HepG2 (cell line): ENCODE data around the gene ARL2. TPM values are rescaled to one million over a fixed set of nuclear protein-coding genes. Genes with fewer than 3 reads are reported as not detected.

ENCODE experiments used
- CCAR2 ChIP-seq: fragments of 200-400 bp; formaldehyde crosslinking; optimal IDR thresholded peaks from 2 replicates; pipeline ENCODE3; 2018; ENCODE audit warnings: low read depth, mild to moderate bottlenecking, low read length, moderate library complexity
- GPN1 ChIP-seq: sonication (generic); formaldehyde crosslinking; IDR thresholded peaks from 2 replicates; pipeline ENCODE4 v1.5.1; 2020; ENCODE audit warnings: missing genetic modification reagents, borderline replicate concordance
- HNRNPLL ChIP-seq: fragments of 200-400 bp; formaldehyde crosslinking; IDR thresholded peaks from 2 replicates; pipeline ENCODE4 v1.6.1; 2017; ENCODE audit warnings: mild to moderate bottlenecking, low read depth, low read length; ENCODE audit not compliant: poor library complexity, severe bottlenecking
- ISX ChIP-seq: sonication (generic); formaldehyde crosslinking; conservative IDR thresholded peaks from 2 replicates; pipeline ENCODE4 v1.5.0; 2020; ENCODE audit warnings: missing genetic modification reagents
- KLF6 ChIP-seq: IDR thresholded peaks from 2 replicates; pipeline ENCODE4 v1.8.0; 2016; ENCODE audit warnings: missing biosample characterization, missing genetic modification reagents
- KMT2B ChIP-seq: IDR thresholded peaks from 2 replicates; pipeline ENCODE4 v1.6.1; 2016; ENCODE audit warnings: missing genetic modification reagents, missing compliant biosample characterization
- MAFK ChIP-seq, 2 experiments: IDR thresholded peaks in 1 of 2; conservative IDR thresholded peaks in 1 of 2; 2 replicates each; pipeline ENCODE4 v1.6.1; 2011; ENCODE audit warnings: improper control_type of control experiment in 2 of 2, low read length in 2 of 2
- NR2C2 ChIP-seq: sonication (generic); formaldehyde crosslinking; IDR thresholded peaks from 2 replicates; pipeline ENCODE4 v1.4.0; 2020; ENCODE audit warnings: missing genetic modification reagents, mild to moderate bottlenecking, moderate library complexity, borderline replicate concordance
- SYNCRIP ChIP-seq: fragments of 200-400 bp; formaldehyde crosslinking; IDR thresholded peaks from 2 replicates; pipeline ENCODE4 v1.6.1; 2018; ENCODE audit warnings: mild to moderate bottlenecking, low read depth, low read length; ENCODE audit not compliant: insufficient read depth
- TBX2 ChIP-seq: sonication (generic); formaldehyde crosslinking; IDR thresholded peaks from 2 replicates; pipeline ENCODE4 v1.5.0; 2020; ENCODE audit warnings: missing genetic modification reagents, mild to moderate bottlenecking, borderline replicate concordance
- TEAD3 ChIP-seq: optimal IDR thresholded peaks from 2 replicates; pipeline ENCODE3; 2016; ENCODE audit warnings: borderline replicate concordance
- polyA plus RNA-seq, 8 experiments: library from polyadenylated mRNA; depleted of rRNA in 3 of 8; stranded (reverse) in 7 of 8; unstranded in 1 of 8; fragments of >200 nt; fragmentation: Illumina TruSeq in 4 of 8; extraction: Trizol in 4 of 8; gene quantifications; 2 replicates each; pipeline versions ENCODE4 v1.2.1 to v1.2.3, GENCODE V29; 2011 to 2016; ENCODE audit warnings: low read depth in 4 of 8, missing spikeins in 1 of 8, mixed read lengths in 1 of 8; ENCODE audit not compliant: insufficient read depth in 1 of 8
- total RNA-seq, 5 experiments: library from RNA; depleted of rRNA; stranded (reverse); fragments of >200 nt; fragmentation: Illumina TruSeq; extraction: Trizol; gene quantifications; 2 replicates each; pipeline ENCODE4 v1.2.3, GENCODE V29; 2016; ENCODE audit warnings: low read depth in 1 of 5
- TF ChIP-seq, protein P1 (sequence below): sonication (generic); formaldehyde crosslinking; IDR thresholded peaks from one replicate; pipeline ENCODE4 v1.5.1; 2020; ENCODE audit warnings: mild to moderate bottlenecking, missing genetic modification reagents; ENCODE audit errors: not compliant biosample characterization
- TF ChIP-seq, protein P2 (sequence below): sonication (generic); formaldehyde crosslinking; IDR thresholded peaks from 2 replicates; pipeline ENCODE4; 2020; ENCODE audit warnings: missing genetic modification reagents, mild to moderate bottlenecking, borderline replicate concordance
- TF ChIP-seq, protein P3 (sequence below): sonication (generic); formaldehyde crosslinking; IDR thresholded peaks from 2 replicates; pipeline ENCODE4 v1.4.0; 2020; ENCODE audit warnings: missing genetic modification reagents
- TF ChIP-seq, protein P4 (sequence below): IDR thresholded peaks from 2 replicates; pipeline ENCODE4 v1.6.1; 2016; ENCODE audit warnings: mild to moderate bottlenecking

ARL2 gene
- total and polyA plus RNA-seq, 2 of the 13 experiments (the other 11 are each of a cell fraction or from before 2014, with no cell fraction given) = 82.9 to 84.4 TPM

DNA sequence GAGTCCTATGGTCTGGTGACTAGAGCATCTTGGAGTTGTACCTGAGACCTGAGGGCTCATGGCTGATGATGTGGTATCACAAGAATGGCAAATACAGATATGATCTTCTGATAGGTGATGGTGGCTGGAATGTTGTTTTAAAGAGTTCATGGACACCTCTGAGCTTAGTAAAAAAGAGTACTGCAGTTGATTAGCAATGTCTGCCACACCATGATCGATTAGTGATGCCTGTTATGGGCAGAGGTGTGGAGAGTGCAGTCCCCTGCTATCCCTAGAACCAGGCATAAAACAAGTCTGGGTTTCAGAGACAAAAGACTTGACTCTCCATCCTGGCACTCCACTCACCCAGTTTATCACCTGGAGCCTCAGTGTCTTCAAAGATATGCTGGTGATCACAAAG, 15.8 kb upstream of the ARL2 start (continued):
- TF ChIP-seq NR2C2 (CRISPR knock-in tag) (0 out of 2 replicates have a peak, but pooled peaks have one; percentile 6), ISX (CRISPR knock-in tag) (no peak), CCAR2 (no peak), KMT2B (CRISPR knock-in tag) (0 out of 2 replicates have a peak, but pooled peaks have one; percentile 12), MAFK (conservative IDR thresholded peaks at IDR 0.05 in 1 of 2, IDR thresholded peaks at IDR 0.05 in 1 of 2; ENCODE audit: low read length in 2 of 2) (no peak), TEAD3 (CRISPR knock-in tag) (peak; percentile 59), TBX2 (CRISPR knock-in tag) (no peak), HNRNPLL (no peak), KLF6 (CRISPR knock-in tag) (no peak), GPN1 (CRISPR knock-in tag) (no peak), SYNCRIP (no peak)
- TF ChIP-seq, protein P1, sequence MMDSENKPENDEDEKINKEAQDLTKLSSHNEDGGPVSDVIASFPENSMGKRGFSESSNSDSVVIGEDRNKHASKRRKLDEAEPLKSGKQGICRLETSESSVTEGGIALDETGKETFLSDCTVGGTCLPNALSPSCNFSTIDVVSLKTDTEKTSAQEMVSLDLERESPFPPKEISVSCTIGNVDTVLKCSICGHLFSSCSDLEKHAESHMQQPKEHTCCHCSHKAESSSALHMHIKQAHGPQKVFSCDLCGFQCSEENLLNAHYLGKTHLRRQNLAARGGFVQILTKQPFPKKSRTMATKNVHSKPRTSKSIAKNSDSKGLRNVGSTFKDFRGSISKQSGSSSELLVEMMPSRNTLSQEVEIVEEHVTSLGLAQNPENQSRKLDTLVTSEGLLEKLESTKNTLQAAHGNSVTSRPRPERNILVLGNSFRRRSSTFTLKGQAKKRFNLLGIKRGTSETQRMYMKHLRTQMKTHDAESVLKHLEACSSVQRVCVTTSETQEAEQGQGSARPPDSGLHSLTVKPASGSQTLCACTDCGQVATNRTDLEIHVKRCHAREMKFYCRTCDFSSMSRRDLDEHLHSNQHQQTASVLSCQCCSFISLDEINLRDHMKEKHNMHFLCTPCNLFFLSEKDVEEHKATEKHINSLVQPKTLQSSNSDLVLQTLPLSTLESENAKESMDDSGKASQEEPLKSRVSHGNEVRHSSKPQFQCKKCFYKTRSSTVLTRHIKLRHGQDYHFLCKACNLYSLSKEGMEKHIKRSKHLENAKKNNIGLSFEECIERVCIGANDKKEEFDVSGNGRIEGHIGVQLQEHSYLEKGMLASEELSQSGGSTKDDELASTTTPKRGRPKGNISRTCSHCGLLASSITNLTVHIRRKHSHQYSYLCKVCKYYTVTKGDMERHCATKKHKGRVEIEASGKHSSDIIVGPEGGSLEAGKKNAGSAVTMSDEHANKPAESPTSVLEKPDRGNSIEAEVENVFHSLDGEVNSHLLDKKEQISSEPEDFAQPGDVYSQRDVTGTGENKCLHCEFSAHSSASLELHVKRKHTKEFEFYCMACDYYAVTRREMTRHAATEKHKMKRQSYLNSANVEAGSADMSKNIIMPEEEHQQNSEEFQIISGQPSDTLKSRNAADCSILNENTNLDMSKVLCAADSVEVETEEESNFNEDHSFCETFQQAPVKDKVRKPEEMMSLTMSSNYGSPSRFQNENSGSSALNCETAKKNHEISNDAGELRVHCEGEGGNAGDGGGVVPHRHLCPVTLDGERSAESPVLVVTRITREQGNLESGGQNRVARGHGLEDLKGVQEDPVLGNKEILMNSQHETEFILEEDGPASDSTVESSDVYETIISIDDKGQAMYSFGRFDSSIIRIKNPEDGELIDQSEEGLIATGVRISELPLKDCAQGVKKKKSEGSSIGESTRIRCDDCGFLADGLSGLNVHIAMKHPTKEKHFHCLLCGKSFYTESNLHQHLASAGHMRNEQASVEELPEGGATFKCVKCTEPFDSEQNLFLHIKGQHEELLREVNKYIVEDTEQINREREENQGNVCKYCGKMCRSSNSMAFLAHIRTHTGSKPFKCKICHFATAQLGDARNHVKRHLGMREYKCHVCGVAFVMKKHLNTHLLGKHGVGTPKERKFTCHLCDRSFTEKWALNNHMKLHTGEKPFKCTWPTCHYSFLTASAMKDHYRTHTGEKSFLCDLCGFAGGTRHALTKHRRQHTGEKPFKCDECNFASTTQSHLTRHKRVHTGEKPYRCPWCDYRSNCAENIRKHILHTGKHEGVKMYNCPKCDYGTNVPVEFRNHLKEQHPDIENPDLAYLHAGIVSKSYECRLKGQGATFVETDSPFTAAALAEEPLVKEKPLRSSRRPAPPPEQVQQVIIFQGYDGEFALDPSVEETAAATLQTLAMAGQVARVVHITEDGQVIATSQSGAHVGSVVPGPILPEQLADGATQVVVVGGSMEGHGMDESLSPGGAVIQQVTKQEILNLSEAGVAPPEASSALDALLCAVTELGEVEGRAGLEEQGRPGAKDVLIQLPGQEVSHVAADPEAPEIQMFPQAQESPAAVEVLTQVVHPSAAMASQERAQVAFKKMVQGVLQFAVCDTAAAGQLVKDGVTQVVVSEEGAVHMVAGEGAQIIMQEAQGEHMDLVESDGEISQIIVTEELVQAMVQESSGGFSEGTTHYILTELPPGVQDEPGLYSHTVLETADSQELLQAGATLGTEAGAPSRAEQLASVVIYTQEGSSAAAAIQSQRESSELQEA (CRISPR knock-in tag) = no peak
- TF ChIP-seq, protein P2, sequence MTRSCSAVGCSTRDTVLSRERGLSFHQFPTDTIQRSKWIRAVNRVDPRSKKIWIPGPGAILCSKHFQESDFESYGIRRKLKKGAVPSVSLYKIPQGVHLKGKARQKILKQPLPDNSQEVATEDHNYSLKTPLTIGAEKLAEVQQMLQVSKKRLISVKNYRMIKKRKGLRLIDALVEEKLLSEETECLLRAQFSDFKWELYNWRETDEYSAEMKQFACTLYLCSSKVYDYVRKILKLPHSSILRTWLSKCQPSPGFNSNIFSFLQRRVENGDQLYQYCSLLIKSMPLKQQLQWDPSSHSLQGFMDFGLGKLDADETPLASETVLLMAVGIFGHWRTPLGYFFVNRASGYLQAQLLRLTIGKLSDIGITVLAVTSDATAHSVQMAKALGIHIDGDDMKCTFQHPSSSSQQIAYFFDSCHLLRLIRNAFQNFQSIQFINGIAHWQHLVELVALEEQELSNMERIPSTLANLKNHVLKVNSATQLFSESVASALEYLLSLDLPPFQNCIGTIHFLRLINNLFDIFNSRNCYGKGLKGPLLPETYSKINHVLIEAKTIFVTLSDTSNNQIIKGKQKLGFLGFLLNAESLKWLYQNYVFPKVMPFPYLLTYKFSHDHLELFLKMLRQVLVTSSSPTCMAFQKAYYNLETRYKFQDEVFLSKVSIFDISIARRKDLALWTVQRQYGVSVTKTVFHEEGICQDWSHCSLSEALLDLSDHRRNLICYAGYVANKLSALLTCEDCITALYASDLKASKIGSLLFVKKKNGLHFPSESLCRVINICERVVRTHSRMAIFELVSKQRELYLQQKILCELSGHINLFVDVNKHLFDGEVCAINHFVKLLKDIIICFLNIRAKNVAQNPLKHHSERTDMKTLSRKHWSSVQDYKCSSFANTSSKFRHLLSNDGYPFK = no peak
- TF ChIP-seq, protein P3, sequence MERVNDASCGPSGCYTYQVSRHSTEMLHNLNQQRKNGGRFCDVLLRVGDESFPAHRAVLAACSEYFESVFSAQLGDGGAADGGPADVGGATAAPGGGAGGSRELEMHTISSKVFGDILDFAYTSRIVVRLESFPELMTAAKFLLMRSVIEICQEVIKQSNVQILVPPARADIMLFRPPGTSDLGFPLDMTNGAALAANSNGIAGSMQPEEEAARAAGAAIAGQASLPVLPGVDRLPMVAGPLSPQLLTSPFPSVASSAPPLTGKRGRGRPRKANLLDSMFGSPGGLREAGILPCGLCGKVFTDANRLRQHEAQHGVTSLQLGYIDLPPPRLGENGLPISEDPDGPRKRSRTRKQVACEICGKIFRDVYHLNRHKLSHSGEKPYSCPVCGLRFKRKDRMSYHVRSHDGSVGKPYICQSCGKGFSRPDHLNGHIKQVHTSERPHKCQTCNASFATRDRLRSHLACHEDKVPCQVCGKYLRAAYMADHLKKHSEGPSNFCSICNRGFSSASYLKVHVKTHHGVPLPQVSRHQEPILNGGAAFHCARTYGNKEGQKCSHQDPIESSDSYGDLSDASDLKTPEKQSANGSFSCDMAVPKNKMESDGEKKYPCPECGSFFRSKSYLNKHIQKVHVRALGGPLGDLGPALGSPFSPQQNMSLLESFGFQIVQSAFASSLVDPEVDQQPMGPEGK = peak; percentile 40
- TF ChIP-seq, protein P4, sequence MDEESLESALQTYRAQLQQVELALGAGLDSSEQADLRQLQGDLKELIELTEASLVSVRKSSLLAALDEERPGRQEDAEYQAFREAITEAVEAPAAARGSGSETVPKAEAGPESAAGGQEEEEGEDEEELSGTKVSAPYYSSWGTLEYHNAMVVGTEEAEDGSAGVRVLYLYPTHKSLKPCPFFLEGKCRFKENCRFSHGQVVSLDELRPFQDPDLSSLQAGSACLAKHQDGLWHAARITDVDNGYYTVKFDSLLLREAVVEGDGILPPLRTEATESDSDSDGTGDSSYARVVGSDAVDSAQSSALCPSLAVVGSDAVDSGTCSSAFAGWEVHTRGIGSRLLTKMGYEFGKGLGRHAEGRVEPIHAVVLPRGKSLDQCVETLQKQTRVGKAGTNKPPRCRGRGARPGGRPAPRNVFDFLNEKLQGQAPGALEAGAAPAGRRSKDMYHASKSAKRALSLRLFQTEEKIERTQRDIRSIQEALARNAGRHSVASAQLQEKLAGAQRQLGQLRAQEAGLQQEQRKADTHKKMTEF (CRISPR knock-in tag) = no peak
